H1 (cell line): Measurements from ENCODE around the gene YTHDF2. TPM values are rescaled to one million over a fixed set of nuclear protein-coding genes. Genes with fewer than 3 reads are reported as not detected.

Experiments
- CHD1 ChIP-seq: IDR thresholded peaks from 2 replicates; pipeline ENCODE4 v1.6.1; 2012; ENCODE audit warnings: low read depth, low read length, improper control_type of control experiment
- NANOG ChIP-seq: IDR thresholded peaks from 2 replicates; pipeline ENCODE4 v1.6.1; 2011; ENCODE audit warnings: low read length, low read depth, mild to moderate bottlenecking, inconsistent platforms; ENCODE audit not compliant: insufficient read depth, poor library complexity, severe bottlenecking
- TAF1 ChIP-seq: IDR thresholded peaks from 2 replicates; pipeline ENCODE4 v1.6.1; 2011; ENCODE audit warnings: mild to moderate bottlenecking, low read depth, low read length
- polyA plus RNA-seq, 7 experiments: library from polyadenylated mRNA; depleted of rRNA in 3 of 7; stranded (reverse) in 5 of 7; unstranded in 2 of 7; fragments of >200 nt in 5 of 7; fragments of 200-250 nt in 2 of 7; gene quantifications; 1 replicate in 5 of 7; 2 replicates in 1 of 7; 4 replicates in 1 of 7; pipeline versions ENCODE4 v1.2.1 to v1.2.3, GENCODE V29; 2011 to 2013; ENCODE audit warnings: missing spikeins in 2 of 7, mixed read lengths in 2 of 7
- total RNA-seq: library from RNA; stranded (reverse); fragmentation: NEBNext Ultra II Directional; extraction: Animal tissue kit (Norgen Biotek cat#: 25700); gene quantifications from 2 replicates; pipeline ENCODE4 v1.2.1, GENCODE V29; 2021
- TF ChIP-seq, protein P1 (sequence below): IDR thresholded peaks from 2 replicates; pipeline ENCODE4 v1.6.1; 2012; ENCODE audit warnings: inconsistent platforms

The YTHDF2 gene
- total and polyA plus RNA-seq, 2 of the 8 experiments (the other 6 are each of a cell fraction or from before 2014, with no cell fraction given), result 128 to 164 TPM

DNA sequence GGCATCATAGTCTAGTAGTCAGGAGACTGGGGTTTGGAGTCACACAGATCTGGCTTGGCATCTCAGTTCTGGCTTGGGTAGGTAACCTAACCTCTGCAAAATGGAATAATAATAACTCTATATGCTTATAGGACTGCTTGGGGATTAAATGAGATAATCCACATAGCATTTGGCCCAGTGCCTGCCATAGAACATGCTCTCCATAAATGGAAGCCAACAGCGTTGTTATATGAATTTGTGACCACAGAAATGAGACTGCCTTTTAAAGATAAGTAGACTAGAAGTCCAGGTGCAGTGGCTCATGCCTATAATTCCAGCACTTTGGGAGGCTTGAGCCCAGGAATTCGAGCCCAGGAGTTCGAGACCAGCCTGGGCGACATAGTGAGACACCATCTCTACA, 71.2 kb downstream of the YTHDF2 start (continued):
- TF ChIP-seq NANOG (no peak), TAF1 (no peak), CHD1 (no peak)
- TF ChIP-seq, protein P1, sequence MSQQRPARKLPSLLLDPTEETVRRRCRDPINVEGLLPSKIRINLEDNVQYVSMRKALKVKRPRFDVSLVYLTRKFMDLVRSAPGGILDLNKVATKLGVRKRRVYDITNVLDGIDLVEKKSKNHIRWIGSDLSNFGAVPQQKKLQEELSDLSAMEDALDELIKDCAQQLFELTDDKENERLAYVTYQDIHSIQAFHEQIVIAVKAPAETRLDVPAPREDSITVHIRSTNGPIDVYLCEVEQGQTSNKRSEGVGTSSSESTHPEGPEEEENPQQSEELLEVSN, result no peak
